Measurements from ENCODE around the gene PLA2G4E.

GRCh38 chr15:41961595-41962202 is 59.1 kb downstream of the PLA2G4E start:
- TF ChIP-seq POLR2A (IDR thresholded peaks at IDR 0.05; ENCODE audit: low read length) (no peak), GATA1 (IDR thresholded peaks at IDR 0.05; ENCODE audit: low read depth, low read length) (no peak)
